ENCODE results near the gene RAD1.

The RAD1 gene

DNA sequence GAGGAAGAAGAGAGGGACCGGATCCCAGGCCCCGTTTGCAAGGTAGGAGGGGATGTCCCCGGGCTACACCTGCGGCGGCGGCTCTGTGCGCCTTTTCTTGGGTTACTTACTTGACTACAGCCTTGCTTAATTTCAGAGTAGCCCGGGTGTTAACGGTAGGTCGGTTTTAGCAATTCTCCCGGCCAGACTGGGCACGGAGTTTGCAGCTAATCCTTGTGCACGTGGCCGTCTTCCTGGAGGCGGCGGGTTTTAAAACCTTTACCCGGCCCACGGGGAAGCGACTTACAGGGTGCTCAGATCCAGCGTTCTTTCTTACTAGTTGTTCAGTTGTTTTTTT is 520 bp upstream of the RAD1 start:
- no peak for DNase-seq

DNA sequence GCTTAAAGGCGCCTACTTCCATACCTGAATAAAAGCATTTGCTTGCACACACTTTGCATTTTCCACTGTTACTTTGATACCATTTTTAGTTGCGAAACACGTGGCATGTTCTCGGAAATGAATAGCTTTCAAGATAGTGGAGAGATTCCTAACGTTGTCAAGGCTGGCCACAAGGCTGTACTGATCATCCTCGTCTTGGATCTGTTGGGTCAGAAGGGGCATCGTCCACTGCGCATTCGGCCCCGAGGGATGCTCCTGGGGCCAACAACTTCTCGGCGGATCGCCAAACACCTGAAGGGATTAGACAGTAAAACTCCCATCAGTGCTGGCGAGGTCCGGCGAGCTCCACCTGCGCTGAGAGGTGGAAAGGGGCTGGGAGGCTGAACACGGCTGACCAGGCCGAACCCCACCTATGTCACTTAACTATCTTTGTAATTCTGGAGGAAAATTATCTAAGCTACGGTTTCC is 599 bp downstream of the RAD1 start:
- DNase-seq = no peak

DNA sequence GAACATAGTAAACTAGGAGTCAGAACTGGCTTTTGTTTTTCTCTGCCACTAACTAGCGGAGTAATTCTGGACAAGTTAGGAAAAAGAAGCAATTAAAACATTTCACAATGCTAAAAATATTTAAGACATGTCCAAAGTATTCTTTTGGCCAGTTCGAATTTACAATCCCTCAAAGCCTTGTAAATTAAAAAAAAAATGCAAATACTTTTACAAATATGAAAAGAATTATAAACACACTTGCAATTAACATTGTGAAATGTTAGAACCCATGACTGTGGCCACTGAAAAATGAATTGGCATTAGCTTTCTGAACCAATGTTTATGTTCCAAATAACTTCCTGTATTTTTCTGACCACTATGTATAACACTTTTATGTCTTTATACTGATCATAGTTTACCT is 2.2 kb downstream of the RAD1 start:
- no peak for DNase-seq

- DNase-seq = no peak
Observed at GRCh38 chr5:34905564-34905963, 9.7 kb downstream of the RAD1 start.

GRCh38 chr5:34903260-34903659 is 12.0 kb downstream of the RAD1 start:
- DNase-seq = no peak

GRCh38 chr5:34900652-34901051 is 14.7 kb downstream of the RAD1 start:
- no peak for DNase-seq

- no peak for DNase-seq
Observed at GRCh38 chr5:34899066-34899465, 16.2 kb downstream of the RAD1 start.

GRCh38 chr5:34898258-34898895 is 16.9 kb downstream of the RAD1 start:
- DNase-seq = peak; percentile 52

DNA sequence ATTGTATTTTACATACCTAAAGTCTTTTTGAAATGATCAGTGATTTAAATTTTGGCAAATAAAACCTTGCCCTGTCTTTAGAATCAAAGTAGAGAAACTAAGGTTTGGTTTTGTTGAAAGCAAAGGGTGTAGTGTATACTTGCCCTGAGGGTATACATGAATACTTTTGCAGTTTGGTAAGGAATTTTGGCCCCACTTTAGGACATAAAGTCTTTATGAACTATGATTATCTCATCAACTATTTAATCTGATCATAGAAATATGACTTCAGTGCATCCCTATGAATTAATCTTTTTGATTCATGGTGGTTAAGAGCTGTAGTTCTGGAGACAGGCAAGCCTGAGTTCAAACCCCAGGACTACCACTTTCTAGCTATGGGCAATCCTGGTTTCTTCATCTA is 17.7 kb downstream of the RAD1 start:
- DNase-seq = no peak

GRCh38 chr5:34895641-34896419 is 19.5 kb downstream of the RAD1 start:
- no peak for DNase-seq

- DNase-seq = no peak
Observed at GRCh38 chr5:34894716-34895115, 20.6 kb downstream of the RAD1 start.

- DNase-seq = no peak
Observed at GRCh38 chr5:34892414-34892813, 22.9 kb downstream of the RAD1 start.

DNA sequence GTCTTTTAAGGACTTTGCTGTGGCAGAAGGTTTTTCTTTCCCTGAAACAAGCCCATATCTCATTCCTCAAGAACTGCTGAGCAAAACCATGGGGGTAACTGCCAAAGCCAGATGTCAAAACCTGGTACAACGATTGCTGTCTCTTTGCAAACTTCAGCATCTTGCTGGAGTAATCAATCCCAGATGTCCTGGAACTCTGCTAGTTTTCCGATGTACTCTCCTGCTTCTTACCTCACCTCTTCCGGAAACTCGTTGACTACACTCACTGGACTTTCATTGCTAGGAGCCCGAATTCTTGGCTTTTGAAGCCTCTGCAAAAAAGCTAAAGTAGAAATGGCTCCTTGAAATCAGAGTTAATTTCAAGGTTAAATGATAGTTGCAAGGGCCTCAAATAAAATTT is 23.3 kb downstream of the RAD1 start:
- DNase-seq = no peak

GRCh38 chr5:34889394-34889793 is 25.9 kb downstream of the RAD1 start:
- DNase-seq = no peak

DNA sequence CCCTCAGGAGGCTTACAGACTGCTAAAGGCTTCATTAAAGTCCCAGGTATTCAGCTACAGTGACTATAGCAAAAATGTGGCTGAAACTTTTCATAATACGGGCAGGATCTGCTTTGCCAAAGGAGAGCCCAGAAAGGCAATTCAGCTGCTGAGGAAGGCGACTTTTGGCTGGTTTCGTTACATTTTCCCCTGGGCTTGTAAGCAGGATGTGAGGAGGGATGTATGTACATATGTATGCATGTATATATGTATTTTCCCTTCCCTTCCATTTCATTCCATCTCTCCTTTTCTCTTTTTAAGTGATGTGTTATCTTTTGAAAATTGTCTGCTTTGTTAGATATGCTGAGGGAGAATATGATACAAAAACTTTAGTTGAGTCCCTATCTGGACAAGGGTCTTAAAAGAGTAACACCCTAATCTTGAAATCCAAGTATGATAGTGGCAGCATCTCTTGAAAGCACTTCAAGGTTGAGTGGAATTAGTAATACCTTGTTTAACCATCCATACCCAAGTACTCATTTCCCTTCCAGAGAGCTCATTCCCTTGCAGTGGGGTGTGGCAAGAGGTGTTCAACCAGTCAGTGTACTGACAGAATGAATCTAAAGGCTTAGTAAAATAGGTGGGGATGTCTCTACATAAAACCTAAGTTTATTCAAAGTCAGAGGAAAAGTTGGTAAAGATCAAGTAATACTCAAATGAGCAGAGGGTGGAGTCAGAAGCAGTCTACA is 28.7 kb downstream of the RAD1 start:
- DNase-seq = no peak

- DNase-seq = no peak
Observed at GRCh38 chr5:34881246-34881645, 34.1 kb downstream of the RAD1 start.

- DNase-seq = no peak
Observed at GRCh38 chr5:34876275-34876674, 39.0 kb downstream of the RAD1 start.

DNA sequence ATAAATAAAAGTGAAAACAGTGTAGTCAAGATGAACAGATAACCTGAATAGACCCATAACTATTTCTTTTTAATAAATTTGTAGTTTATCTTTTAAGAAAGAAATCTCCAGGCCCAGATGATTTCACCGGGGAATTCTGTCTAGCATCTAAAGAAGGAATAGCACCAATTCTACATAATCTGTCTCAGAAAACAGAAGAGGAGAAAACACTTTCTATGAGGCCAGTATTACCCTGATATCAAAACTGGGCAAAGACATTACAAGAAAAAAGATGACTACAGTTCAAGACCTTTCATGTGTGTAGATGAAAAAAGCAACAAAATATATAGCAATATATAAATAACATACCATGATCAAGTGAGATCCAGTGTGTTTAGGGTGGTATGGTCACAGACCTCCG is 44.9 kb downstream of the RAD1 start:
- no peak for DNase-seq

GRCh38 chr5:34869256-34869655 is 46.0 kb downstream of the RAD1 start:
- DNase-seq = no peak

GRCh38 chr5:34868791-34869190 is 46.5 kb downstream of the RAD1 start:
- DNase-seq = no peak

- DNase-seq = no peak
Observed at GRCh38 chr5:34867660-34868059, 47.6 kb downstream of the RAD1 start.

GRCh38 chr5:34866989-34867471 is 48.3 kb downstream of the RAD1 start:
- no peak for DNase-seq

- DNase-seq = no peak
Observed at GRCh38 chr5:34865091-34865490, 50.2 kb downstream of the RAD1 start.

DNA sequence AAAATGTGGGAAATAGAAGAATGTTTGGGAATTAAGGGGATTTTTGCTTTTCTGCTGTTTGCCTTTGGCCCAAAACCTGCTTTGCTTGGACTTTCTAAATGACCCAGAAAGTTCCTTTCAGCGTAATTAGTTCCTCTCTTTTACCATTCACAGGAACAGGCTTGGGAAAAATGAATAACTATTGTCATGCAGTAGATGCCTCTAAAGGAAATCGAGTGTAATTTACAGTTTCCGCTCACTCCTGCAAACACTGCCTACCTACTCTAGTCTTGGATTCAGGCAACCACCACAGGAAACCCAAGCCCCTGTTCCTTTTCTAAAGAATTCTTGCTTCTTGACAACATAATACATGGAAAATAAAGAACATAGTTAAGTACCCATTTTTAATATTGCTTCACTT is 51.4 kb downstream of the RAD1 start:
- no peak for DNase-seq

Measured in MV-4-11 (cell line).